HG03280 (cell line): ENCODE measurements around the gene BICD2.

Experiments used
- ATAC-seq: cut with Tn5 transposase; IDR thresholded peaks from one replicate; pipeline ENCODE4 v1.9.1; 2021; ENCODE audit warnings: mild to moderate bottlenecking, moderate library complexity; ENCODE audit not compliant: unreplicated experiment

Gene BICD2

DNA sequence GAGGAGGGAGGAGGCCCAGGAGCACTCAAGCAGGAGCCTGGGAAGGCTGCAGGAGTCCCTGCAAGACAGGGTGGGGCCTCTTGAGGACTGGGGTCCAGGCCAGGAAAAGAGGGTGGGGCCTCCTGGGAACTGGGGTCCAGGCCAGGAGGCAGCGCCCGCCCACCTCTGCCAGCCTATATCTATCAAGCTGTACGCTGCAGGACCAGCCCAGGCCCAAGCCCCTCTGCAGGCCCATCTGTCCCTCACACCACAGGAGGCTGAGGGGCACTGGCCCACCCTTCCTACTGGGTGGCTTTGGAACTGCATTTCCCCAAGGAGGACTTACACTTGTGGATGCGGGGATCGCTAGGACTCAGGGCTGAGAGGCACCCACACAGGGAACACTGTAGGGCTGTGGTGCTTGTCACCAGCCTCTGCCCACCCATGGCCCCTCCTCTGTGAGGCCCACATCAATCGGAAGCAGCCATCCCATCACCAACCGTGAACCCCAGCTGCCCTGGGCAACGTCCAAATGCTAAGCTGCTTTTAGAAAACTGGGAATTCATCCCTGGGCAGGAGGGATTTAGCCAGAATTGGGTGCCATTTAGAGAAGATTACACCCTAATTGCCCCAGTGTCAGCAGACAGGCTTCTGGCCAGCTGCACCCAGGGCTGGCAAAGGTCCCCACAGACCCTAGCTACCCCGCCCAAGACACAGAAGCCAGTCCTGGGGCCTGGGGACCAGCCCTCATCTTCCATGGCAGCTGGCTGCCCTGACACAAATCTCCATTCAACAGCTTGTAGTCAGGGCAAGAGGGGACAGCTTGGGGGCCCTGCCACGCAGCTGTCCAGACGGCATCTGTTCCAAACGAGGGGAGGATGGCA, 15.3 kb downstream of the BICD2 start:
- ATAC-seq: no peak

DNA sequence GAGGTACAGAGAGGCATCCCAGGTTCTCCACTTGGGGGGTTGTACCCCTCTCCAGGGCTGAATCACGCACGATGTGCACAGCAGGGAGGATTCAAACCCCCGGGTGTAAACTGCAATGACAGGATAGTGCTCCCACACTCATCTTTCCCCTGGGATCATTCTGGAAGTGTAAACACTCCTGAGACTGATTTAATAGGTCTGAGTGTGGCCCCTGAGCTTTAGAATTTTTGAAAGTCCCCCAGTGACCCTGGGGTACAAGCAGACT, 16.5 kb downstream of the BICD2 start:
- no peak for ATAC-seq

GRCh38 chr9:92747459-92748232, 17.0 kb downstream of the BICD2 start:
- no peak for ATAC-seq

GRCh38 chr9:92746567-92747458, 17.8 kb downstream of the BICD2 start:
- no peak for ATAC-seq

DNA sequence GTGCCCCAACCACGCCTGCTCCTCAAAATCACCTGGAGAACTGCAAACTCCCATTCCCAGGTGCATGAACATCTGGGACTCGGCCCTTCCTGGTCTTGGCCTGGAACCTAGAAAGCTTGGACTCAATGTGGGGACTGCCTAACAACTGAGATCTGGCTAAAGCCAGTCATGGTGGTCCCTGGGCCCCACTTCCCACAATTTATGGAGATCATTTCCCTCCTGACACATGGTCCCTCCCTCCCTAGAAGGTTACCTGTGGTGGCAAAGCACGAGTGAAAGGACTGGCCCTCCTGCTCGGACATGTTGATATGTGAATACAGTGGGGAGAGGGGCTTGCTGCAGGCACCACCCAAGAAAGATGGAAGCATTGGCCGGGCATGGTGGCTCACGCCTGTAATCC, 18.8 kb downstream of the BICD2 start:
- no peak for ATAC-seq

DNA sequence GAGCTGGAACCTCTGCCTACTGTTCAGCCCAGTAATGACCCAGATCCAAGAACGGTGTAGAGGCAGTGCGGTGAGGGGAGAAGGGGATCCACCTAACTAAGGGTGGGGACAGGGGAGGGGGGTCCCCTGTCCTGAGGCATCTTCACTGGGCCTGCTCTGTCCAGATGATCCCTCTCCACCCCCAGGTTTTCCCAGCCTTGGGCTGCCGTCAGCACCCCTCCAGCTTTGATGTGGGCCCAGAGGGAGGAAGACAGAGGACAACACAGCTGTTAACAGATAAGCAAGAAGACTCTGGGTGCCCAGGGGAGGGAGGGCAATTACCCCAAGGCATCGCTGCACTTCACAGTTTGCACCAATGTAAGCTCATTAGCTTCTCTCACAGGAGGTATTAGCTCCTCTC, 19.3 kb downstream of the BICD2 start:
- ATAC-seq: no peak

DNA sequence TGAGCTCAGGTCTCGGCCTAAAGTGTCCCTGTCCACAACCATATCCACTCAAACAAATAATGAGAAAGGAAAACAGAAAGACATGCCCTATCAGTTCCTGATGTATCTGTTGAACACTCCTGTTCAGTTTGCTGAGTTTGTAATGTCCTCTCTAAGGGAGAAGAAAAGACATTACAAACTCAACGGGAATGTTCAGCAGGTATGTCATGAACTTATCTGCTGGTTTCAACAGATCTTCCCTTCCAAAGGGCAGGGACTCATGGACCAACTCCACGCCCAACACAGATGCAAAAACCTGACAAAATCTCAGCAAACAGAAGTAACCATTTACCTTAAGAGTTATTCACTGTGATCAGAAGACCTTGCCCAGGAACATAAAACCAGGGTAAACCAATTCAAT, 23.7 kb downstream of the BICD2 start:
- no peak for ATAC-seq

DNA sequence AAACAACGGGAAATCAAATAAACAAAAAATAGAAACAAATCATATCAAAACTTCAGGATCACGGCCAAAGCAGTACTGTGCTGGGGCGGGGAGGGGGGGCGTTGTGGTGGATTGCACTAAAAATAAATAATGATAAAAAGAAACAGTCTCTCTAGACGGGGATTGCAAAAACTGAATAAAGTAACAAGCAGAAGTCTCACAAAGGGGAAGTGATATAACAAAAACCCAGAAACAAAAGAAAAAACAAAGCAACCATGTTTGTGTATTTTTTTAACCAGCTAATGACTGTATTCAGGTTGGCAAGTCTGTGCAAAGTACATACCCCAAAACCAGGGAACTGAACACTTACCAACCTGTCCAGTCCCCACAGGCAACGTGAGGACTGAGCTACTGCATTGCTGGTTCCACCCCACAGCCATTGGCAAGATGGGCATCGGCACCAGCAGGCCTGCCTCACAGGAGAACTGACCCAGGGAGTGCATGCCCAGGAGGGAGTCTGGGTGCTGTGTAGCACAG, 24.1 kb downstream of the BICD2 start:
- no peak for ATAC-seq

- ATAC-seq: no peak
Measured at GRCh38 chr9:92740009-92740408, 24.6 kb downstream of the BICD2 start.

GRCh38 chr9:92739346-92739970, 25.2 kb downstream of the BICD2 start:
- ATAC-seq: no peak

DNA sequence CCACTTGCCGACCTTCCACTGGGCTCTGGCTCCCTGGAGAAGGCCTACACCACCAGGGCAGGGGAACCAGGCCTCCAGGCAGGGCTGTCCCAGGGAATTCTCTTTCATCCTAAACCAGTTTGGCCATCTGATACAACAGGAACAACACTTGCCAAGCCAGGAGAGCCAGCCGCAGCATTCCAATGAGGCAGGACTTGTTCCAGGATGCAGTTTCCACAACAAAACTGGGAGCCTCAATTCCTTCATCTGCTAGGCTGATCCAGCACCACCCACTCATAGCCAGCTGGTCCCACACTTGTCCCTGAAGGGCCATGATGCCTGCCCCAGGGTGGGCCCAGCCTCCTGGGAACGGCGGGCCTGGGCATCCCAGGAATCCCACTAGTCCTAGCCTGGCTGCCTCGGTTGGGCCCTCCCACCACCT, 26.0 kb downstream of the BICD2 start:
- no peak for ATAC-seq

DNA sequence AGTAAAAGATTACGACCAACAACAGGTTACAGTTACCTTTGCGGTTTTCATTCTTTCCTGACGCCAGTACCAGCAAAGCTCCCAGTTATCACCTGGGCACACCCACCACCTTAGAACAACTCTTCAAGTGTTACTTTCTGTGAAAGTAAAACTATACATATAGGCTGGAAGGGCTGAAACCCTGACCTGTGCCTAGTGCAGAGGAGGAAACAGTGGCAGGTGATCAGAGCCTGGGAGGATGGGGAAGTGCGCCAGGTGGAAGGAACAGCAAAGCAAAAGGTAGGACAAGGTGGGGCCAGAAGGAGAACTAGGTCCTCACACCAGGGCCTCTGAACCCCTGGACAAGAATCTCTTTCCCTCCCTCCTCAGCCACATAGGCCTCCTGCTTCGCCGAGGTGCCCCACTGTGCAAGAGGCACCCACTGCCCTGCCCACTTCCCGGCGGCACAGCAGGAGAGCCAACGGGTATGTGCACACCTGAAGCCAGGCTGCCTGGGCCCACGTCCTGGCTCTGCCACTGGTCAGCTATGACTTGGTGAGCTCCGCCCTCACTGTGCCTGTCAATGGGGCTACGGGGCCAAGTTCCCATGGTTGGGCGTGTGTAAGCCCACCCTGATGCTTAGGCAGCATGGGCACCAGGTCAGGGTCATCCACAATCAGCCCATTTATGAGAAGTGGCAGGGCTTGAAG, 26.9 kb downstream of the BICD2 start:
- no peak for ATAC-seq

DNA sequence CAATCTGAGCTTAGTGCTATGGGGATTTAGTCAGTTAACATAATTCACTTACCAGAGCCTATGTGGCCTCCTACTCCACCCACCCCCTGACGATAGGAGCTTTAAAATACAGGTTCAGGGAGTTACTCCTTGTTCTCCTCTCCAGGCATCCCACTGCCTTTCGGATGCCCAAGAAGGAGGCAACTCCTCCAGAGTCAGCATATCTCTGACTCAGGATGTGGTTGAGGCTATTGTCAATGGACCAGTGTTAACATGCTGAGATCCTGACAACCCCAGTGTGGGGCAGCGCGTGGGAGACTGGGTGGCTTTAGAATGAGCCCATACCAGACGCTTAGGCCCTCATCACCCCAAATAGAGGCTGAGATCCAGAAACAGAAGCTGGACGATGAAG, 27.4 kb downstream of the BICD2 start:
- no peak for ATAC-seq

DNA sequence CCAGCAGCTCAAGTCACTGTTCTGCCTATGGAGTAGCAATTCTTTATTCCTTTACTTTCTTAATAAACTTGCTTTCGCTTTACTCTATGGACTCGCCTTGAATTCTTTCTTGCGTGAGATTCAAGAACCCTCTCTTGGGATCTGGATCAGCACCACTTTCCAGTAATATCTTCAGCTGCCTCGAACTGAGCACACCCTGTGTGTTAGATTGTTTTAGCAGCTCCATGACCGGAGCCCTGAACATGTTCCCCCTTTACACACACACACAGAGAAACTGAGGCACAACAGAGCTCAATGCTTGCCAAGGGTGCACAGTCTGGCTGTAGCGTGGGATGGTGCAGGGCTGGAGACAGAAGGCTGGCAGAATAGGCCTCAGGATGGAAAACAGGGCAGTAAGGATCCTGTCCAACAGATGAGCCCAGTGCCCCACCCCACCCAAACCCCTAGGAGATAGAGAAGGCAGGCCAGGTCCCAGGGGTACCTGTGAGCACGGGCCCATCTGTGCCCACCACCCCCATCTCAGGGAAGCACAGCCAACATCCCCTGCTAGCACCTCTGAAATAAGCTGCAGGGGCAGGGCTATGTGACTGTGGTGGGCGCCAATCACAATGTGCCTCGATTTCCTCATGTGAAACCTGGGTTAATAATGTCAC, 27.9 kb downstream of the BICD2 start:
- ATAC-seq: no peak

DNA sequence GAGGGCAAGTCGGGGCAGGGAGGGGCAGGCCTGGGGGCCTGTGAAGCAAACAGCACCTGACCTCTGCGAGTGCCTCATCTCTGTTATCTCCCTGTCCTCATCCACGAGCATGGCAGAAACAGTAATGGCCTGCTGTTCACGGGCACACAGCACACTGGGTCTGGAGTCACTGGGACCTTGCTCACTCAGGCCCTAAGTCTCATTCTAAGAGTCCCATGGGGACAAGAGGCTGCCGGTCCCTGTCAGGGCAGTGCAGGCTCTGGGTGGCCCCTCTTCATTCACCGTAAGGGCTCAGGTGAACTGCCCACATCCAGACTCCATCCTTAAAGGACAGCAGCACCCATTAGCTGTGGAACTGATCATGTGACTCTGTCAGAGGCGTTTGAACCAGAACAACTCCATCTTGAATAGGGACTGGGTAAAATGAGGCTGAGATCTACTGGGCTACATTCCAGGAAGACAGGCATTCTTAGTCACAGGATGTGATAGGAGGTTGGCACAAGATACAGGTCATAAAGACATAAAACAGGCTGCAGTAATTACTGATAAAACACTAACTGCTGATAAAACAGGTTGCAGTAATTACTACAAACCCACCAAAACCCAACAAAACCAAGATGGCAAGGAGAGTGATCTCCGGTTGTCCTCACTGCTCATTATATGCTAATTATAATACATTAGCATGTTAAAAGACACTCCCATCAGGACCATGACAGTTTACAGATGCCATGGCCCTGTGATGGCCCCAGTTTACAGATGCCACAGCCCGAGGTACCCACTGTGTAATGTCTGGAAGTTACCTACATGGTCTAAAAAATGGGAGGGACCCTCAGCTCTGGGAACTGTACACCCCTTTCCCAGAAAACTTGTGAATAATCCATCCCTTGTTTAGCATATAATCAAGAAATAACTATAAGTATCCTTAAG, 28.7 kb downstream of the BICD2 start:
- no peak for ATAC-seq

DNA sequence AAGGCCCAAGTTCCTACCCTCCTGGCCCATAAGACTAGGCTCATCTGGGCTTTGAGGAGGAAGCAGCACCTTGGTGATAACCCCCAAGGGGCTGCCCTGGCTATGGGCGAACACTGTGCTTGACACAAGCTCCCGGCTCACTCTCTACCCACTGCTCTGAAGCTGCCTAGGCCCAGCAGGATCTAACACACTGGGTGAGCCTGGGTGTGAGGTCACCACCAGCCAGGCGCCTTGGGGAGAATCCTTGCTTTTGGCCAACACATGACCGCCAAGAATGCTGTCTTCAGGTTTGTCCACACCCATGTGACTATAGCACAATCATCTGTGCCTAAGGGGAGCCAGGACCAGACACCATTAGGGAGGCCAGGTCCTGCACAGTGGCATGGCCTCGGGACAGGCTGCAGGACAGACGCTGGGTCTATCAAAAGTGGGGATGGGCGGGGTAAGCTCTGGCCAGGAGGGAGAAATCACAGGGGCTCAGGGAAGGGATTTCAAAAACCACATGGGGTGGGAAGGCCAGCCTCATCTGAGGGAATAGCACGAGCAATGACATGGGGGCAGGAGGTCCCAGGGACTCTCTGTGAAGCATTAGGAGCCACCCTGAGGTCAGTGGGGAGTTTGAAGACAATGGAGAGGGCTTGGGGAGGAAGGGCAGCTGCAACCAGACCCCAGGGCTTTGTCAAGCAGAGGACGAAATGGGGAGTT, 29.6 kb downstream of the BICD2 start:
- no peak for ATAC-seq

- no peak for ATAC-seq
Measured at GRCh38 chr9:92730897-92731296, 33.7 kb downstream of the BICD2 start.

DNA sequence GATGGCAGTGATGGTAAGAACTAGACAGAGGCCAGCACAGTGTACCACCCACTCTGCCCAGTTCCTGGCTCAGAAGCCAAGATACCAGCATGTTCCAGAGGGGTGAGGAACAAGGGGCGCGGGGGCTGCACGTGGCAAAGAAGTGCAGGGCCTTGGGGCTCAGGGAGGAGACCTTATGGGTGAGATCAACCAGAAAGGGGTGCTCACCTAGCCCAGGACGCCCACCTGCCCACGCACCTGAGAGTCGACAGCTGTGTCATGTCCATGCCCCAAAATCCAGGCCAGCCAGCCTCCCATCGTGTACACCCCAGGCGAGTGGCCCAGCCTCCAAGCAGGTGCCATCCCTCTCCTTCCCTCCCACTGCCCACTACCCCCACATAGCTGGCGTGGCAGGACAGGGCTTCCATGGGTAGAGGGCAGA, 34.9 kb downstream of the BICD2 start:
- ATAC-seq: no peak
